HG03025 (cell line): ENCODE results near the gene RHD.
"Not testable (repeated sequence)": the region's sequence is repeated elsewhere in the genome, so short reads cannot be mapped to it uniquely, and the experiment has no call there.

Experiments
- ATAC-seq: cut with Tn5 transposase; IDR thresholded peaks from one replicate; pipeline ENCODE4 v1.9.1; 2021; ENCODE audit warnings: mild to moderate bottlenecking, moderate library complexity; ENCODE audit not compliant: unreplicated experiment, low FRiP score

RHD gene

DNA sequence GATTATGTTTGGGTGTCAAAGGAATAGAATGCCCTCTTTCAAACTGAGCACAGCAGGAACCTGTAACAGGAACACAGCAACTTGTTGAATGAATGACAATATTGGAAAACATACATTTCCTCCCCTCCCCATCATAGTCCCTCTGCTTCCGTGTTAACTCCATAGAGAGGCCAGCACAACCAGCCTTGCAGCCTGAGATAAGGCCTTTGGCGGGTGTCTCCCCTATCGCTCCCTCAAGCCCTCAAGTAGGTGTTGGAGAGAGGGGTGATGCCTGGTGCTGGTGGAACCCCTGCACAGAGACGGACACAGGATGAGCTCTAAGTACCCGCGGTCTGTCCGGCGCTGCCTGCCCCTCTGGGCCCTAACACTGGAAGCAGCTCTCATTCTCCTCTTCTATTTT is at the start of gene RHD:
Gene RHD, plus strand, starts transcription at position 272 of the 400 bp plus-strand sequence. Its CDS starts 39 bp downstream, at position 311.
- not testable (repeated sequence) for ATAC-seq

DNA sequence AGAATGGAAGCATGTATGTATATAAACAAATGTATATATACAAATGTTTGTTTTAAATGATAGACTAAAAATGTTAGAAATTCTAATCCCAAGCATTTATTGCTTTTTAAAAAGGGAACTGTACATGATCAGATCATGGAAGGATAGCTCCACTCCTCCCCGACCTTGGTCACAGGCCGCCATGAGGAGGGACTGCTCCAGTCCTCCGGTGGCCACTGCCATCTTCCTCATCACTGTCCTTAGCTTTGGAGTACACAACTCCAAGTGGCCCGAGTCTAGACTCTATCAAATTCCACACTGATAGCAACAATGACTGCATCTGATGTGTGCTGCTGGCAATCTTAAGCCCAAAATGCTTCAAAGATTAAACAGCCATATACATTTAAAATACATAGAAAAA is 49.7 kb upstream of the RHD start:
- ATAC-seq = no peak

DNA sequence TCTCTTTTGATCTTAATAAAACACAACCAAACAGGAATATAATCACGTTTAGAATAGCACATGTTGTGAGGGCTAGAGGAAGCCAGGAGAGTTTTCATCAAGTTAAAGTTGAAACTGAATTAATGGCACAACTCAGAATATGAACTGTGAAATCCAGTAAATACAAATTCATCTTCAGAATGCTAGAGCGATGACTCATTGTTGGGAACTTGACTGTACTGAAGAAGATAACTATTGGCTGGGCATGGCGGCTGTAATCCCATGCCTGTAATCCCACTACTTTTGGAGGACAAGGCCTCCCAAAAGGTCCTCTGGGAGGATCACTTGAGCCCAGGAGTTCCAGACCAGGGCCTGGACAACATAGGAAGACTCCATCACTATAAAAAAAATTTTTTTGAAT is 48.8 kb upstream of the RHD start:
- no peak for ATAC-seq

DNA sequence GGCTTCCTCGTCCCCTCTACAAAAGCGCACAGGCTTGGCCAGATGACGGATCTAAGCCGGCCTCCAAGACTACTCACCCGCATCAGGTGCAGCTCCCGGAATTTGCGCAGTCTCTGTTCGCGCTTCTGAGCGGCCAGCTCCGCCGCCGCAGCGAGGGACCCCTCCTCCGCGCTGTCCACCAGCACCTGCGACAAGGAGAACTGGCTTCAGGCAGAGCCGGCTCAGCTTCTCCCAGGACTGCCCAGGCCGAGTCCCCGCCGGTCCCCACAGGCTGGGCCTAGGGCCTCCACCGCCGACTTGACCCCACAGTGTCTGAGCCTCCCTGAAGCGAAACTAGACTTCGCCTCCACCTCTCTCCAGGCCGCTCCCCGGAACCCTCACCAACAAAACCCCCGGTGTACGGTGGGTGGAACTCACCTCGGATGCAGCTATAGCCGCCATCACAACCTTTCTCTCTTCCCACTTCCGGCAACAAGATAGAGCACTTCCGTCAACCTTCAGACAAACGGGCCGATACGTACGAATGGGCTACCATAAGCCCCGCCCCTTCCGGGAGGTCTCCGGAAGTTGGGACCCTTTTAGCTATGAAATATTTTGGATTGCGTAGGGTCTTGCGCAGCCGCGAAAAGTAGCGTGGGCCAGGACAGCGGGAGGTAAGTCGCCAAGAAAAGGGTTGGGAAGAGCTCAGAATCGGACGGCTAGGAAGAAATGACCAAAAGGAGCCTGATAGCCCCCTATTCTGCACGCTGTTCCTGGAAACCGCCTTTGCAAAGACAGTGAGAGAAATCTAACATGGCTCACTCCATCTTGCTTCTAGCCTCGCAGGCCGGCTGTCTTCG is 40.1 kb upstream of the RHD start, which contains the start of gene SYF2:
Gene SYF2, minus strand, starts transcription at position 476 of the 839 bp plus-strand sequence. Its CDS starts 35 bp downstream, at position 441.
- ATAC-seq = peak; percentile 72

DNA sequence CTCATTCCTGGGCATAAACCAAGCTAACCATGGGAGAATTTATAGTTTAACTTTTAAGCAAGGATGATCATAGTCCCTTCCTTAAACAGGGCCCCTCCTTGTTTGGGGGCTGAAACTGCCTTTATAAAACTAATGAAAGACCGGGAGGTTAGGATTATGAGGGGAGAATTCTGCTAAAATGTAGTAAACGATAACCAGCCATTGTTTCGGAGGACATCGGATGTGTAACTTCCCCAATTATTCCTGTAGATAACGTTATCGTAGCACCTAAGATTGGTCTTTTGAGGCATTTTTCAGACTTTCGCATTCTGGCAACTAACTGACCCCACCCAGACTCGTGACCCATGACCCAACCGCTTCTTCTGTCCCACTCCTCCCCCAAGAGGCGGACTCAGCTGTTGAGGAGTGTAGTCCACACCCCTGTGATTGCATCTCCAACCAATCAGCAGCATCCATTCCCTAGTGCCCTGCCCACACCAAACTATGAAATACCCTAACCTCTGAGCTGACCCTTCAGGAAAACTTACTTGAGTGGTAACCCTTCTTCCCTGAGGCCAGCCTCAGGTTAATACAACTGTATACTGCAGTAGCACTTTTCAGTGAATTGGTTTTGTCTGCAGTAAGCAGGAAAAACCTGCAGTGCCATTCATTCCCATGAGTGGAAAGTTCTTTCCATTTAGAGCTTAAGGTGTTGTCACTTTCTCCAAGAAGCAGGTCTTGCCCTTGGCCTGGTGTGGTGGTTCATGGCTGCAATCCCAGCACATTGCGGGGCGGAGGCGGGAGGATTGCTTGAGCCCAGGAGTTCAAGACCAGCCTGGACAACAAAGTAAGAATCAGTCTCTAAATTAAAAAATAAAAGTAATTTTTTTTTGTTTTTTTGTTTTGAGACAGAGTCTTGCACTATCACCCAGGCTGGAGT is 39.2 kb upstream of the RHD start:
- no peak for ATAC-seq

DNA sequence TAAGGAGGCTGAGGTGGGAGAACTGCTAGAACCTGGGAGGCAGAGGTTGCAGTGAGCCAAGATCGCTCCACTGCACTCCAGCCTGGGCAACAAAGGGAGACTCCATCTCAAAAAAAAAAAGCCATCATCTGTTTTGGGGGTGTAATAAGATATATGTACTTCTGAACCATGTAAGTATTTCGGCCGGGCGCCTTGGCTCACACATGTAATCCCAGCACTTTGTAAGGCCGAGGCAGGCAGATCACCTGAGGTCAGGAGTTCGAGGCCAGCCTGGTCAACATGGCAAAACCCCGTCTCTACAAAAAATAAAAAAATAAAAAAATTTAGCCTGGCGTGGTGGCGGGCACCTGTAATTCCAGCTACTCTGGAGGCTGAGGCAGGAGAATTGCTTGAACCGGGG is 36.9 kb upstream of the RHD start:
- not testable (repeated sequence) for ATAC-seq

DNA sequence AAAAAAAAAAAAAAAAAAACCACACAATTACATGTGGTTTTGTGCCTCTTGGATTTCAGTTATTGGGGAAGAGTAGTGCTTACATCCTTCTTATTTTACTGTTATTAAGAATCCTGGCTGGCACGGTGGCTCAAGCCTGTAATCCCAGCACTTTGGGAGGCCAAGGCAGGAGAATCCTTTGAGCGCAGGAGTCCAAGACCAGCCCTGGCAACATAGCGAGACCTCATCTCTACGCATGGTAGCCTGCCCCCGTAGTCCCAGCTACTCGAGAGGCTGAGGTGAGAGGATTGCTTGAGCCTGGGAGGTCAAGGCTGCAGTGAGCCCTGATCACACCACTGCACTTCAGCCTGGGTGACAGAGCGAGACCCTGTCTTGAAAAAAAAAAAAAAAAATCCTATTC is 36.0 kb upstream of the RHD start:
- ATAC-seq = not testable (repeated sequence)

DNA sequence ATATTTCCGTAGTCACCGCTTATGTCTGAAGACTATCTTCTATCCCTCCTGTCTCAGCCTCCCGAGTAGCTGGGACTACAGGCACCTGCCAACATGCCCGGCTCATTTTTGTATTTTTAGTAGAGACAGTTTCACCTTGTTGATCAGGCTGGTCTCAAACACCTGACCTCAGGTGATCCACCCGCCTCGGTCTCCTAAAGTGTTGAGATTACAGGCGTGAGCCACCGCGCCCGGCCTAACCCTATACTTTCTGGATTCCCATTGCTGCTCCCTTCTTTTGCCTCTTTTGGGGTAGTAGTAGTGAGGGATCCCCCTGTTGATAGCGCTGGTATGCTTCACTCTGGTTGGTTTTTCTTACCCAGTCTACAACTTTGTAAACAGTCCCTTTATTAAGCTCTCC is 34.3 kb upstream of the RHD start:
- no peak for ATAC-seq

DNA sequence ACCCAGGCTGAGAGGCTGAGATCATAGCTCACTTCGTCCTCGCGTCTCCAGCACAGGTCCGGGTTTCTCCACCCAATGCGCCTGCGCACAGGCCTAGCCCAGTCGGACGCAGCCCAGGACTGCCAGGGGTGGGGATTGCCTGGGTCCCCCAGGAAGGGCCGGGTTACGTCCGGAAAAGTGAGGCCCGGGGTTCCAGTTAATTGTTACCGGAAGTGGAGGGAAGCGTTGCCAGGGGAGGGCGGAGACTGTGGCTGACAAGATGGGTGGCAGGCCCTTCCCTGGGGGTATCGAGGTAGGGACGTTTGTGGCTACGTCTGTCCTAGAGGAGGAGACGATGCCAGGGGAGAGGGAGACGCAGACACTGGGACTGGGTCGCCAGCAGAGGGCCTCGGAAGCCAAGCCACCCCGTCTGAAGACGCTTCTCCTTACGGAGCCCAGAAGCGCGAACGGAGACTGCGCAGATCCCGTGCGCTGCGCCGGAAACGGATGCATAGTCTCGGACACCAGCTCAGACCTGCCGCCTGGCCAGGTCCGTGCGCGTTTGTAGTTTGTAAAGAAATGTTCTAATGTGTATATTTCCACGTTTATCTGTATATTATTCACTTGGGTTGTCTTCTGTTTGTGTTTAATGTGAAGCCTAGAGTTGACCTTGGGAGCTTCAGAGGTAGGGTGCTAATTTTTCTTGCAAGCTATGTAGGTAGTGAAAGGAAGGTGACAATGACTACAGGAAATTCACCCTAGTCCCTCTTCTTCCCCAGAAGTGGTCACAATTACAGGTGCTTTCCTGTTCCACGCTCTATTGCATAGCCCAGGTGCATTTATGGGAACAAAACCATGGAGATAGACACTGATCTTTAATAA is 32.4 kb upstream of the RHD start:
- peak; percentile 68 for ATAC-seq

DNA sequence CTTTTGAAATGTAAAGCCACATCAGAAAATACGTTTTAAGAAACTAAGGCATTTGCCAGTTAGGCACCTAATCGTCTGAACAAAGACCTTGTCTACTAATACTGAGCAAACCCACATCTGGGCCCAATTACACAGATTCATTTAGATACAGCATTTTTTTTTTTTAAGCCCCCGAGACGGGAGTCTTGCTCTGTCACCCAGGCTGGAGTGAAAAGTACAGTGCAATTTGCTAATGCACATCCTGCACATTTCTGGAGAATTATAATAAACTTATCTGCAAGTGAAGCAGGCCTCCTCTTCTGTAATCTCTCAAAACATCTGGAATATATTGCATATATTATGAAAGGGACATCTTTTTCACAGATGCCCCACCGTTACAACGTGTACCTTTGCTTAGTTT is 28.4 kb upstream of the RHD start:
- no peak for ATAC-seq

DNA sequence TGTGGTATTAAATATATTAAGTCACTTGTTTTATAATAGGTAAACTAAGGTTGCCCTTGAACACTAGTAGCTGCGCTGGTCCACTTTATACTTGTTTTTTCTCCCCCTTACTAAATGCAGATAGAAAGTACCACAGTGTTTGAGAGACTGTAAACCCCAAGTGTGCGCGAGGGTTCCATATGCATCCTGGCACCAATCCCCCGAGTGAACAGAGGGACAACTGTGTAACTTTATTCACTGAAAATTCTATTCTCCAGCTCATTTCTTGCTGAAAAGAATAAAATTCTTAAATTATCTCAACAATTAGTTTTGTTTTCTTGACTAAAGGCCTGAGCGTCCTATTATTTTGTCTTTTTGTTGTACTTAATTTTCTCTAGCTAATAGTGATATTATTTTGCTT is 26.9 kb upstream of the RHD start:
- ATAC-seq = no peak

DNA sequence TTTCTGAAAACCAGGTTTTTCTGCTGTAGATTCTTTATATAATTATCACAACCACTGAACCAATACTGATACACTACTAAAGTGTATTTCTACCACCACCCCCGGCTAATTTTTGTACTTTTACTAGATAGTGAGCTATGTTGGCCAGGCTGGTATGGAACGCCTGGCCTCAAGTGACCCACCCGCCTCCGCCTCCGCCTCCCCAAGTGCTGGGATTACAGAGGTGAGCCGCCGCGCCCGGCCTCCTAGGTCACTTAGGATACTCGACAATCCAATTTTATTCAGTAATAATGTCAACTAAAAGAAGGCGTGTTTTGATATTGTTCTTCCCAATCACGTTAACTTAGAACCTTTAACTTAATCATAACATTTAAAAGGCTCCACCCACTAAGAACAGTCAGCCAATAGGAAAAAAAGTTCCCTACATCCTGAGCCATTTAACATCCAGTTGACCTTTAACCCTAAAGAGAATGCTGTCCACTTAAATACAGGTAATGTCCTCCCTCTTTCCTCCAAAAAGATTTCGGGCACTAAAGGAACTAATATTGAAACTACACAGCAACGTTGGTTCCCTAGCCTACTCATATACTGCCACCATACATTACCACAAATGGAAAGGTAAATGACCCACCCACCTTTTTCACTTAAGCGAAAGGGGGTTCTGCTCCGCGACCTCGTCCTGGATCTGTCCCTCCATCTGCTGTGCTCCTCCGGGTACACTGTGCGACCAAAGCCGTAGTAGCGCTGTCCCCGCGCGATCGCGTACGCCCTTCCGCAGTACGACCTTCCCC is 26.3 kb upstream of the RHD start:
- ATAC-seq = no peak

DNA sequence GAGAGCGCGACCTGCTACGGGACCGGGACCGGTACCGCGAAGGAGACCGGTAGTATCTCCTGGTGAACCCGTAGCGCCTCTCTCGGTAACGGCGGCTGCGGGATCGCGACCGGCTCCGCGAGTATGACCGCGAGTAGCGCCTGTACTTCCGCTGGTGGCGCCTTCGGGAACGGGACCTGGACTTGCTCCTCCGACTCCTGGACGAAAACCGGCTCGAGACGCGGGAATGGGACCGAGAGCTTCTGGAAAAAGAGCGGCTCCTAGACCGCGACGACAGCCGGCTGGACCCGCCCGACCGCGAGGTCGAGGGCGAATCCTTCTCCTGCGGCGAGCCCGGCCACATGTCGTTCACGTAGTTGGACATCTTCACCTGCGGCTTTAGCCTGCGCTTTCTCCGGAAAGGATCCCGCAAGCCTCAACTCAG is 25.7 kb upstream of the RHD start:
- ATAC-seq = peak; percentile 6

DNA sequence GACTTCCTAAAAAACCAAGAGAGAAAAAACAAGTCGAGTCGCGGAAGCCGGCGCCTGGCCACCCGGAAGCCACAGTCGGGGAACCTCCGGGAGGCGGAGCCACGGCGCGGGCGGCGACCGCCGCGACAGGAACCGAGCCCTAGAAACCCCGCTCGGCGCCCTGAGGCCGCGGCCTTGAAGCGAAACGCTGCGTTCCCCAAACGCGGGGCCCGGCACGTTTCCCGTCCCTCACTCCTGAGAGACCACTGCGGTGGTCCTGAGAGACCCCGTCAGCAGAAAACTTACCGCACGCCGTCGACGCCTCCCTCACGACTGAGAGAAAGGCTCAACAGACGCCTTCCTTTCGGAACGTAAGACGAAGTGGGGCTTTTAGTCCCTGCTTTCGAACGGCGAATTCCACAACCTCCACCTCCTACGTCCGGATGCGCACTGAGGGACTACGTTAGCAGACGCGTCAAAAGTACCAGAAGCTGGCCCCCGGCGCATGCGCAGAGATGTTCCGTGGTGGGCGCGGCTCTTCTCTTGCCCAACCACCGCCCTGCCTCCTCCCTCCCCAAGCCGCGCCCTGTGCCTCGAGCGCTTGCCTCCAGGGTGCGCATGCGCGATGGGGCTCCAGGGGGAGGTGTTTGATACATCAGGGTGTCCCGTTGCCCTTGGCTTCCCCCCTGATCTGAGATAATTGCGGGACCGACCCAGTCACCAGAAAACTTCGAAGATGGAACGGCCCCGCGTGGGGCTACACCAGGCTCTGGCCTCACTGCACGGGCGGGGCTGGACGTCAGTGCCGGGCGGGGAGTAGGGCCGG is 25.1 kb upstream of the RHD start, which contains the start of gene RSRP1:
Gene RSRP1, minus strand, starts transcription at position 431 of the 805 bp plus-strand sequence. CDS start 491 bp downstream, outside the sequence.
- ATAC-seq = peak; percentile 70

DNA sequence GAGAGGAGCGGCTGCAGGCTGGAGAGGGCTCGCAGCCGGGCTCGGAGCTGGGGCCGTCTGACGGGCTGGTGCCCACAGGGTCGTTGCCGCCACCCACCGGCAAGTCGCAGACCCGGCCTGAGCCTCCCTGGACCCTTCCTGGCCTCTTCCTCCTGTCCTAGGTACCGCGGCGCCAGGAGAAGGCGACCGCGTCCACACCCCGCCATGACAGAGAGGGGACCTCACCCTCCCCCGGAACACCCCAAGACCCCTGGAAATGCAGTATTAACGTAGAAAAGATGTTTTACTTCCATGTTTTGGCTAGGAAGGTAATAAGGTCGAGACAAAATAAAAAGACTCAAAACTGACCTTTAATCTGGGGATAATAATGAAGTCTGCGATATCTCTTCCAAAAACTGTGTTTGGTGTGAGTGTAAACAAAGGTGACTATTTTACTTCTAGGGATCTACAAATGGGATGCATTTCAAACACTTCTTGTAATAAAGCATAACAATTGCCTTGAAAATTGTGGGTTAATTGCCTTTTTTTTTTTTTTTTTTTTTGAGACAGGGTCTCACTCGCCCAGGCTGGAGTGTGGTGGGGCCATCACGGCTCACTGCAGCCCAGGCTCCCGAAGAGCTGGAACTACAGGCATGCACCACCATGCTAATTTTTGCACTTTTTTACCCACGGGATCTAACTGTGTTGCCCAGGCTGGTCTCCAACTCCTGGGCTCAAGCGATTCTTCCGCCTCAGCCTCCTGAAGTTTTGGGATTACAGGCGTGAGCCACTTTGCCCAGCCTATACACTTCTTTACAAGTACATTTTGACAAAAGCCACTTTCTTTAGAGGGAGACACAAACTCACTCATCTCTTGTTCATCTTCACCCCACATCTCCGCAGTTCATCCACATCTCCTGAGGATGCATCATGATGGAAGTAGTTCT is 24.2 kb upstream of the RHD start:
- no peak for ATAC-seq

DNA sequence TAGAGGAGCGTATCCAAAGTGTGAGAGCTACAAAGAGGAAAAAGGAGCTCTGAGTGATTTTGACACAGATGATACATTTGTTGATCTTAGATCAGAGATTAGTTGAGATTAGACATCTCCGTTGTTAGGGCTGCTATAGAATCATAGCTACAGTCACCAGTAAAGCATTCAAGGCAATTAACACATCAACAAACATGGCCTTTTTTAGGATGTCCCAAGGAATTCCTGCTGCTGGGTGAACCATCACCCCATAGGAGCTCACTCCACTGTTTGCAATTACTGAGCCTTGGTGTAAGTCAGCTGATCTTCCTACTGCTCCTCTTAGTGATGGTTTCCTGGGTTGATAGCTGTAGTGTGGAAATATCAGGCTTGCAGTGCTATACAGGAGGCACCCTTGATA is 18.4 kb upstream of the RHD start:
- no peak for ATAC-seq

DNA sequence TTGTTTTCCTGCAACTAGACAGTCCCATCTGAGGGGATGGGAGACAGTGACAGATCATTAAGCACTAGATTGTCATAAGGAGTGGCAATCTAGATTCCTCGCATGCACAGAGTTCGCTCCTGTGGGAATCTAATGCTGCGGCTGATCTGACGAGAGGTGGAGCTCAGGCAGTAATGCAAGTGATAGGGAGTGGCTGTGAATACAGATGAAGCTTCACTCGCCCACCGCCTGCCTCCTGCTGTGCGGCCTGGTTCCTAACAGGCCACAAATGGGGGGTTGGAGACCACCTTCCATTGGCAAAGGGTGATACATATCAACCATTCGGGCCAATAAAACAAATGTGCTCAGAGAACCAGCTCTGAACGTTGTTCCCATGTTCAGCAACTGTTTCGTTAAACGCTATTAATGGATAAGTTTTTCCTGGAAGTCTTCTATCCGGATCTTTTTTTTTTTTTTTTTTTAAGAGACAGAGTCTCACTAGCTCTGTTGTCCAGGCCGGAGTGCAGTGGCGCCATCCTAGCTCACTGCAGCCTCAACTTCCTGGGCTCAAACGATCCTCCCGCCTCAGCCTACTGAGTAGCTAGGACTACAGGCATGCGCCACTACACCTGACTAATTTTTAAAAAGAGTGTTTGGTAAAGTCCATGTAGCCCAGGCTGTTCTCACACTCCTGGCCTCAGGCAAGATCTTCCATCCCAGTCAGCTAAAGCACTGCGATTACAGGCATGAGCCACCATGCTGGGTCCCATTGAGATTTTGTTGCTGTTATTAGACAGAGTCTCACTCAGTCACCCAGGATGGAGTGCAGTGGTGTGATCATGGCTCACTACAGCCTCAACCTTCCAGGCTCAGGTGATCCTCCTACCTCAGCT is 16.4 kb upstream of the RHD start:
- ATAC-seq = no peak
